Activated CD4-positive, alpha-beta T cell treated with anti-CD3 and anti-CD28 coated beads, Interleukin-2, amount 10 ng/mL, durations not matched to agents 24 days and 14 days (primary cell): ENCODE results near the gene UPK3A. TPM values are rescaled to one million over a fixed set of nuclear protein-coding genes. Genes with fewer than 3 reads are reported as not detected.
"Not testable (repeated sequence)": the region's sequence is repeated elsewhere in the genome, so short reads cannot be mapped to it uniquely, and the experiment has no call there.

Experiments
- DNase-seq: peaks from one replicate; pipeline ENCODE4 v3.0.0; 2022
- H3K27ac Mint-ChIP-seq: one replicate; pipeline ENCODE4 v1.8.0; 2022; ENCODE audit warnings: mild to moderate bottlenecking, mixed read lengths
- H3K27me3 Mint-ChIP-seq: one replicate; pipeline ENCODE4 v1.8.0; 2022; ENCODE audit warnings: mixed read lengths
- H3K36me3 Mint-ChIP-seq: one replicate; pipeline ENCODE4 v1.8.0; 2022; ENCODE audit warnings: low read depth, mild to moderate bottlenecking, mixed read lengths
- H3K4me1 Mint-ChIP-seq: one replicate; pipeline ENCODE4 v1.8.0; 2021; ENCODE audit warnings: mixed read lengths
- H3K4me3 Mint-ChIP-seq: one replicate; pipeline ENCODE4 v1.8.0; 2022; ENCODE audit warnings: mild to moderate bottlenecking, moderate library complexity, mixed read lengths
- H3K9me3 Mint-ChIP-seq: one replicate; pipeline ENCODE4 v1.8.0; 2021; ENCODE audit warnings: mixed read lengths
- intact Hi-C: fragments of 100-400 bp; cut with micrococcal nuclease; formaldehyde crosslinking; loops from one replicate; pipeline ENCODE4 v1.15.1; 2023
- total RNA-seq: library from RNA; stranded (reverse); gene quantifications from 2 replicates; pipeline ENCODE4 v1.2.3, GENCODE V29; 2022

Gene UPK3A
- total RNA-seq, 1 donor from 2014 or later: not detected

DNA sequence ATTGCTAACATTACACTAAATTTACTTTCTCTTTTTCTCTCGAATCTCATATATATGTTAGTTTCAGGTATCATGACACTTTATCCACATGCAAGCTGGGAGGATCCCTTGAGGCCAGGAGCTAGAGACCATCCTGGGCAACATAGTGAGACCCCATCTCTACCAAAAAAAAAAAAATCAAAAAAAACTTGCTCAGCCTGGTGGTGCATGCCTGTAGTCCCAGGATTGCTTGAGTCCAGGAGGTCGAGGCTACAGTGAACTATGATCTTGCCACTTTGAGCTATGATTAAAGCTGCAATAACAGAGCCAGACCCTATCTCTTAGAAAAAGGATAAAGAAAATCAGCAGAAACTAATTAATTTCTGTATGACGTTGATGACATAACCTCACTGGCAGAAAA, 3.7 kb upstream of the UPK3A start:
- no peaks in the 10 kb centered on the region for H3K36me3 Mint-ChIP-seq
- H3K27me3 Mint-ChIP-seq: peaks cover 17% of the 10 kb centered on the region
- H3K27ac Mint-ChIP-seq: no peak overlapping the region
- no peak for DNase-seq
- intact Hi-C loops: no loop called here
- no peaks in the 10 kb centered on the region for H3K9me3 Mint-ChIP-seq
- peaks cover 7% of the 10 kb centered on the region for H3K4me1 Mint-ChIP-seq
- H3K4me3 Mint-ChIP-seq: no peak overlapping the region

DNA sequence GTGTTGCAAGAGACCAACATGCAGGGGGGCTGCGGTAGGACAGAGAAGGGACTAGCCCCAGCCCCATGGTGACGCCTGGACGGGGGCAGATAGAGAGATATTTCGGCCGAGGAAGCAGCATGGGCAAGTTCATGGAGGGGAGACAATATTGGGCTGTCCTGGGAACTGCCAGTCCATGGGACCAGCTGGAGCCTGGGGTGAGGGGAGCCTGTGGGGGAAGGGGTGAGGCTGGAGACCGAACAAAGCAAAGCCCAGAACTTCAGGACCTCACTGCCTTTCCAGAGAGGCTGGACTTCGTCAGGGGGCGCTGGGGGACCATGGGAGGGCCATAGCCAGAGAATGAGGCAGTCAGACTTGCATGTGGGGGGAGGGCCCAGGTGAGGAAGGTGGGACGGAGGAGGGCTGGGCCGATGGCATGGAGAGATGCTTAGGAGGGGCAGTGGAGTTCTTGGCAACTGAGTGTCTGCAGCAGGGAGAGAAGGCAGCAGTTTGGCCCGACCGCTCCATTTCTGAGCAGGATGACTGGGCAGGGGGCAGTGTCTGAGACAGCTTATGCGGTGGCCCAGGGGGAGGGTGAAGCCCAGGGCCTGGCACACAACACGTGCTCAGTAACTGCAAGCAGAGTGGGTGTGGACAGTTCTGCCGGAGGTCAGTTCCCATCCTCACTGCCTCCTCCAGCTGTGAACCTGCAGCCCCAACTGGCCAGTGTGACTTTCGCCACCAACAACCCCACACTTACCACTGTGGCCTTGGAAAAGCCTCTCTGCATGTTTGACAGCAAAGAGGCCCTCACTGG, 712 bp downstream of the UPK3A start:
- peaks cover 23% of the 10 kb centered on the region for H3K27me3 Mint-ChIP-seq
- intact Hi-C loops: no loop called here
- H3K4me3 Mint-ChIP-seq: no peak overlapping the region
- H3K27ac Mint-ChIP-seq: no peak overlapping the region
- no peaks in the 10 kb centered on the region for H3K9me3 Mint-ChIP-seq
- H3K36me3 Mint-ChIP-seq: no peaks in the 10 kb centered on the region
- no peak for DNase-seq
- peaks cover 3% of the 10 kb centered on the region for H3K4me1 Mint-ChIP-seq

DNA sequence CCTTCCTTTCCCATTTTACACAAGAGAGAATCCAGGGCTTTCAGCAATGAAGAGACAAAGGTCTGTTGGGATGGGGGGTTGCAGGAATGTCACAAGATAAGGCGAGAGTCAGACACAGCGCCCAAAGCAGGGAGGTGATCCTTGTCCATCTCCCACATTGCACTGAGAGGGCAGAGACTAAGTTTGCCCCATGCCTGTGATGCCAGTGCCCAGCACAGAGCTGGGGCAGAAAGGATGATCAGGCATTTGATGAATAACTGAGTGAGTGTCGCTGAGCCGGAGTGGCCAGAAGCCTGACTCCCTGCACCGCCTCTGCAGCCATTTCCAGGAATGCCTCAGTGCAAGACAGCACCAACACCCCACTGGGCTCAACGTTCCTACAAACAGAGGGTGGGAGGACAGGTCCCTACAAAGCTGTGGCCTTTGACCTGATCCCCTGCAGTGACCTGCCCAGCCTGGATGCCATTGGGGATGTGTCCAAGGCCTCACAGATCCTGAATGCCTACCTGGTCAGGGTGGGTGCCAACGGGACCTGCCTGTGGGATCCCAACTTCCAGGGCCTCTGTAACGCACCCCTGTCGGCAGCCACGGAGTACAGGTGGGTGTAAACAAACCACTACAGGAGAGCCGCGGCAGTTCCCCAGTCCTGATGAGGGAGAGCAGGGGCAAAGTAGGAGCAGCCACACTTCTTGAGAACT, 2.3 kb downstream of the UPK3A start:
- intact Hi-C loops: no loop called here
- no peak overlapping the region for H3K4me3 Mint-ChIP-seq
- H3K9me3 Mint-ChIP-seq: no peaks in the 10 kb centered on the region
- H3K27me3 Mint-ChIP-seq: peaks cover 23% of the 10 kb centered on the region
- peaks cover 2% of the 10 kb centered on the region for H3K4me1 Mint-ChIP-seq
- H3K36me3 Mint-ChIP-seq: no peaks in the 10 kb centered on the region
- H3K27ac Mint-ChIP-seq: no peak overlapping the region
- no peak for DNase-seq

DNA sequence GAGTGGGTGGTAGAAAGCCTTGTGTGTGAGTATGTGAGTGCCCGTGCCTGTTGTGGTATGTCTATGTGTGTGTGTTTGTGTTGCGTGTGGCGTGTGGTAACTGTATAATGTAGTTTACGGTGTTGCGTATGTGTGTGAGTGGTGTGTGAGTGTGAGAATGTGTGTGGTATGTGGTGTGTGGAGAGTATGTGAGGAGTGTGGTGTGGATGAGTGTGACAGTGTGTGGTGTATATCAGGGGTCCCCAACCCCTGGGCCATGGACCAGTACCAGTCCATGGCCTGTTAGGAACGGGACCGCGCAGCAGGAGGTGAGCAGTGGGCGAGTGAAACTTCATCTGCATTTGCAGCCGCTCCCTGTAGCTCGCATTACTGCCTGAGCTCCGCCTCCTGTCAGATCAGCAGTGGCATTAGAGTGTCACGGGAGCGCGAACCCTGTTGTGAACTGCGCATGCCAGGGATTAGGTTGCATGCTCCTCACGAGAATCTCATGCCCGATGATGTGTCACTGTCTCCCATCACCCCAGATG, 5.7 kb downstream of the UPK3A start:
- Mint-ChIP-seq H3K4me1 (peaks cover 1% of the 10 kb centered on the region), H3K27me3 (peaks cover 10% of the 10 kb centered on the region), H3K9me3 (no peaks in the 10 kb centered on the region), H3K27ac (no peak overlapping the region), H3K4me3 (no peak overlapping the region), H3K36me3 (no peaks in the 10 kb centered on the region)
- no peak for DNase-seq
- intact Hi-C loops: no loop called here

DNA sequence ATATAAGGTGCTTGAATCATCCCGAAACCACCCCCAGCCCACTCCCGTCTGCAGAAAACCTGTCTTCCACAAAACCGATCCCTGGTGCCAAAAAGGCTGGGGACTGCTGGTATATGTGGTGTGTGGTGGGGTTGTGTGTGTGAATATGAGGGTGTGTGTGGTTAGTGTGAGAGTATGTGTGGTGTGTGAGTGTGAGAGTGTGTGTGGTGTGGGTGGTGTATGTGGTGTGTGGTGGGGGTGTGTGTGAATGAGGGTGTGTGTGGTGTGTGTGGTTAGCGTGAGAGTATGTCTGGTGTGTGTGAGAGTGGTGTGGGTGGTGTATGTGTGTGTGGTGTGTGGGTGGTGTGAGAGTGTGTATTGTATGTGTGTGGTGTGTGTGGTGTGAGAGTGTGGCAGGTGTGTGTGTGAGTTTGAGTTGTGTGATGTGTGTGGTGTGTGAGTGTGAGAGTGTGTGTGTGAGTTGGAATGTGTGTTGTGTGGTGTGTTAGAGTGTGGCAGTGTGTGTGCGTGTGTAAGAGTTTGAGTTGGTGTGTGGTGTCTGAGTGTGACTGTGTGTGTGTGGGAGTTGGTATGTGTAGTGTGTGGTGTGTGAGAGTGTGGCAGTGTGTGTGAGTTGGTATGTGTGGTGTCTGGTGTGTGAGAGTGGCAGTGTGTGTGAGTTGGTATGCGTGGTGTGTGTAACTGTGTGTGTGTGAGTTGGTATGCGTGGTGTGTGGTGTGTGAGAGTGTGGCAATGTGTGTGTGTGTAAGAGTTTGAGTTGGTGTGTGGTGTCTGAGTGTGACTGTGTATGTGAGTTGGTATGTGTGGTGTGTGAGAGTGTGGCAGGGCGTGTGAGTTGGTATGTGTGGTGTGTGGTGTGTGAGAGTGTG, 6.5 kb downstream of the UPK3A start:
- peaks cover 4% of the 10 kb centered on the region for H3K27me3 Mint-ChIP-seq
- no peak overlapping the region for H3K4me3 Mint-ChIP-seq
- H3K4me1 Mint-ChIP-seq: peaks cover 4% of the 10 kb centered on the region
- DNase-seq: no peak
- no peaks in the 10 kb centered on the region for H3K36me3 Mint-ChIP-seq
- H3K27ac Mint-ChIP-seq: no peak overlapping the region
- intact Hi-C loops: no loop called here
- no peaks in the 10 kb centered on the region for H3K9me3 Mint-ChIP-seq

DNA sequence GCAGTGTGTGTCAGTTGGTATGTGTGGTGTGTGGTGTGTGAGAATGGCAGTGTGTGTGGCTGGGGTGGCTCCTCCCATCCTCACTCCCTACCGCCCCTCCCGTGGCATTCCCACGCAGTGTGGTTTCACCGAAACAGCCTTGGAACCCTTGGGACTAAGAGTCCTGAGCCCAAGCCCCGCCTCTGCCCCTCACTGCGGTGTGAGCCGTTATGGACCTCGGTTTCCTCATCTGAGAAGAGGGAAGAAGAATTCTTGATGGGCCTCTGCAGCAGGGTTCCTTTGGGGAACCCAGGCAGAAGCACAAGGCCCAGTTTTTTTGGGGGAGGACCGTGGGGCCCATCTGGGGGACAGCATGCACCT, 7.2 kb downstream of the UPK3A start:
- intact Hi-C loops: no loop called here
- Mint-ChIP-seq H3K27me3 (no peaks in the 10 kb centered on the region), H3K36me3 (no peaks in the 10 kb centered on the region), H3K4me3 (no peak overlapping the region), H3K27ac (no peak overlapping the region), H3K4me1 (peaks cover 10% of the 10 kb centered on the region), H3K9me3 (no peaks in the 10 kb centered on the region)
- DNase-seq: no peak

DNA sequence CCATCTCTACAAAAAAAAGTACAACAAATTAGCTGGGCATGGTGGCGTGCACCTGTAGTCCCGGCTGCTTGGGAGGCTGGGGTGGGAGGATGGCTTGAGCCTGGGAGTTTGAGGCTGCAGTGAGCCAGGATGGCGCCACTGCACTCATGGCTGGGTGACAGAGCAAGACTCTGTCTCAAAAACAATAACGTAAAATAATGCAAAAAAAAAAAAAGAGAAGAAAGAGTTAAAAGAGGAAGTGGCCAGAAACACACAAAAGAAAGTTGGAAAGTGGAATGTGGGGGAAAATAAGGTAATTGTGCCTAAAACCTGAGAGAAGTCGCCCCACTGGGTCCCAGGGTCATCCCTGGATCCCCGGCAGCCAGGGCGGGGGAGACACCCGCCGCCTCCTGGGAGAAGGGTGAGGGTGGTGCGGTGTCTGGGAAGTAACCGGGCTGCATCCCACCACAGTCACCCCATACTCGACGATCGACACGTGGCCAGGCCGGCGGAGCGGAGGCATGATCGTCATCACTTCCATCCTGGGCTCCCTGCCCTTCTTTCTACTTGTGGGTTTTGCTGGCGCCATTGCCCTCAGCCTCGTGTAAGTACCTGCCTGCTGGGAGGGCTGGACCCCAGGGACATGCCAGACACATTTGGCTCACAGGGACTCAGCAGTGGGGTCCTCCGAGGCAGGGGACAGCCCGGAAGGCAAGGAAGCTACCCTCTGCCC, 8.1 kb downstream of the UPK3A start:
- Mint-ChIP-seq H3K27me3 (no peaks in the 10 kb centered on the region), H3K4me3 (no peak overlapping the region), H3K9me3 (no peaks in the 10 kb centered on the region), H3K27ac (no peak overlapping the region), H3K36me3 (no peaks in the 10 kb centered on the region), H3K4me1 (peaks cover 13% of the 10 kb centered on the region)
- DNase-seq: no peak
- intact Hi-C loops: no loop called here

DNA sequence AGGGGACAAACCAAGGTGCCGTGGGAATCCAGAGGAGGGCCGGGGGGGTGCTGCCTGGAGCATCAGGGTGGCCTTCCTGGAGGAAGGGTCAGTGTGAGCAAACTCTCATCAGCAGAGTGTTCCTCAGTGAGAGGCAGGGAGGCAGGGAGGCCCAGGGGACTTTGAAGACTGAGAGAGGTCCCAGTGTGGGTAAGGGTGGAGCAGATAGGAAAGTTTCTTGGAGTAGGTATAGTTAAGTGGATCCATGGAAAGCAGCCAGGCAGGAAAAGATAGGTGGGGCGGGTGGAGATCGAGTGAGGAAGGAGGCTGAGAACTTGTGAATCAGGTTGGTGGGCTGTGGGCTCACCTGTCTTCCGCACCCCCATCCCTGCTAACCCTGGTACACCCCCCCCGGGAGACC, 9.3 kb downstream of the UPK3A start:
- peaks cover 13% of the 10 kb centered on the region for H3K4me1 Mint-ChIP-seq
- intact Hi-C loops: no loop called here
- H3K9me3 Mint-ChIP-seq: no peaks in the 10 kb centered on the region
- no peaks in the 10 kb centered on the region for H3K36me3 Mint-ChIP-seq
- no peak overlapping the region for H3K27ac Mint-ChIP-seq
- no peak for DNase-seq
- no peaks in the 10 kb centered on the region for H3K27me3 Mint-ChIP-seq
- no peak overlapping the region for H3K4me3 Mint-ChIP-seq

DNA sequence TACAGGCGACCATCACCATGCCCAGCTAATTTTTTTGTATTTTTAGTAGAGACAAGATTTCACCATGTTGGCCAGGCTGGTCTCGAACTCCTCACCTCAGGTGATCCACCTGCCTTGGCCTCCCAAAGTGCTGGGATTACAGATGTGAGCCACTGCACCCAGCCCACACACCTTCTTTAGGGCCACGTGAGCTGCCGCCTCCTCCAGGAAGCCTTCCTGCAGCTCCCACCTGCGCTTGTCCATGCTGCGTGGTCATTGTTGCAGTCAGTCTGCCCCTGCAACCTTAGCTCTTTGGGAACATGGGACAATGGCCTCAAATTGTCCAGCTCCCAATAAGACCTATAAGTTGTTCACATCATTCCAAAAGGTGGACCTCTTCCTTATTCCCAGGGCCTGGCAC, 10.3 kb downstream of the UPK3A start:
- H3K4me3 Mint-ChIP-seq, DNase-seq, H3K27me3 Mint-ChIP-seq, intact Hi-C loops, H3K27ac Mint-ChIP-seq, H3K9me3 Mint-ChIP-seq, H3K36me3 Mint-ChIP-seq: not testable (repeated sequence)
- H3K4me1 Mint-ChIP-seq: peaks cover 13% of the 10 kb centered on the region

DNA sequence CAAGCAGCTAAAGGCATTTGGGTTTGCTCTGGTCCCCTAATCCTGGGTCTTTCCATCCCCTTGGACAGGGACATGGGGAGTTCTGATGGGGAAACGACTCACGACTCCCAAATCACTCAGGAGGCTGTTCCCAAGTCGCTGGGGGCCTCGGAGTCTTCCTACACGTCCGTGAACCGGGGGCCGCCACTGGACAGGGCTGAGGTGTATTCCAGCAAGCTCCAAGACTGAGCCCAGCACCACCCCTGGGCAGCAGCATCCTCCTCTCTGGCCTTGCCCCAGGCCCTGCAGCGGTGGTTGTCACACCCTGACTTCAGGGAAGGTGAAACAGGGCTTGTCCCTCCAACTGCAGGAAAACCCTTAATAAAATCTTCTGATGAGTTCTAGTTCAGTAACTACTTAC, 10.7 kb downstream of the UPK3A start:
- intact Hi-C loops: no loop called here

DNA sequence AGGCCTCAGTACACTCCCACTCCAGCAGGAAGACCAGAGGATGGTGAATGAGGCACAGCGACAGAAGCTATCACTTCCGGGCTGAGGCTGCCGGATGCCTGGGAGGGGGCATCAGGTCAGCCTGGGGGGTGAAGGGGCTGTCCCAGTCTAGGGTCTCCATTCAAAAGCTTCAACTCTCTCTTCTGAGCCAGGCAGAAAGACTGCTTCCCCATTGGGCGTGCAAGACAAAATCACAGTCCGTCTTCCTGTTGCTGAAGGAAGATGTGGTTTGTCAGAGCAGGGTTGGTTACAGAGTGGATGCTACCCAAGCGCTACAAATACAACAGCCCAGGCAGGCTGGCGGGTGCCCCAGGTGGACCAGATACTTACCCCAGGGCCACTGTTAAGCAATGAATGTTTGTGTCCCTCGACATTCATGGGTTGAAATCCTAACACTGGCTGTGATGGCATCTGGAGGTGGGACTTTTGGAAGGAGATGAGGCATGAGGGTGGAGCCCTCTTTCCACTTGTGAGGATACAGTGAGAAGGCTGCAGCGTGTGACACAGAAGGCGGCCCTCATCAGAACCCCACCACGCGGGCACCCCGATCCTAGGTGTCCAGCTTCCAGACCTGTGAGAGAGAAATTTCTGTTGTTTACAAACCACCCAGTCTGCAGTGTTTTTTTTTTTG, 12.0 kb downstream of the UPK3A start:
- Mint-ChIP-seq H3K4me3 (peak overlapping the region; percentile 44), H3K9me3 (no peaks in the 10 kb centered on the region), H3K36me3 (no peaks in the 10 kb centered on the region), H3K27me3 (no peaks in the 10 kb centered on the region), H3K4me1 (peaks cover 13% of the 10 kb centered on the region), H3K27ac (peak overlapping the region; percentile 81)
- DNase-seq: peak; percentile 83
- intact Hi-C loops: no loop called here

More for the DNA sequence above, 10.7 kb downstream of the UPK3A start:
- Mint-ChIP-seq H3K9me3 (no peaks in the 10 kb centered on the region), H3K4me1 (peaks cover 13% of the 10 kb centered on the region), H3K4me3 (no peak overlapping the region), H3K36me3 (no peaks in the 10 kb centered on the region), H3K27me3 (no peaks in the 10 kb centered on the region), H3K27ac (no peak overlapping the region)
- no peak for DNase-seq

DNA sequence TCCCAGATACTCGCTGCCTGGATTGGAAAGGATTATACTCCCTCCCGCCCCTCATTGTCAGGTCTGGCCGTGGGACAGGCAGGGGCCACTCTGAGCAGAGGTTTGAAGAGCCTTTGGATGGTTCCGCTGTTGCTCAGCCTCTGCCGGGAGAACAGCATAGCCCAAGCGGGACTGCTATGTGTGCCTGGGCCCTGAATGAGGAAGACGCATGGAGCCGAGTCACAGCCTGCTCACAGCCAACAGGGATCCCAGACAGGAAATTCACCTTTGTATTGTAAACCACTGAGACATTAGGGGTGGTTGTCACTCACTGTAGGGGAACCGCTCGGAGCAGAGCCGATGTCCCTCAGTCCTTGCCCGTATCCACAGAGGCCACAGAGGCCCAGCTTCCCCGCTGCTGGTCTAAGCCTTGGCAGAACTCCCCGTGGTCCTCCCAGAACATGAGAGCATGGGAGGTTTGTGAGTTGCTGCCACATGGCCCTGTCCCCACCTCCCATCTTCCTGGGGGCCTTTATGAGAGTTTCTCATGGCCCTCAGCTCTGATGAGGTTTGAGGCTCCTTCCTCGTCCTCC, 14.3 kb downstream of the UPK3A start:
- Mint-ChIP-seq H3K36me3 (no peaks in the 10 kb centered on the region), H3K4me1 (peaks cover 17% of the 10 kb centered on the region), H3K27me3 (no peaks in the 10 kb centered on the region), H3K9me3 (no peaks in the 10 kb centered on the region), H3K4me3 (no peak overlapping the region), H3K27ac (no peak overlapping the region)
- intact Hi-C loops: no loop called here
- no peak for DNase-seq

DNA sequence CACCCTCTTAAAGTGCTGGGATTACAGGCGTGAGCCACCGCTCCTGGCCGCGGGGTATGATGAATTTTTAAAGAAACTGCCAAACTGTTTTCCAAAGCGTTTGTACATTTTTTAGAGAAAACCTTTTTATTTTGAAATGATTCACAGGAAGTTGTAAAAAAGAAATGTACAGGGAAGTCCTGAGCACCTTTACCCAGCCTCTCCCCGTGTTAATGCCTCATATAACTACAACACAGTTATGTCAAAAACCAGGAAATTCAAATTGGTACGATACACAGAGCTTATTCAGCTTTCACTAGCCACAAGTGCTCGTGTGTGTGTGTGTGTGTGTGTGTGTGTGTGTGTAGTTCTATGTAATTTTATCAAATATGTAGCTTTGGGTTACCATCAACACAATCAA, 18.0 kb downstream of the UPK3A start:
- Mint-ChIP-seq H3K4me1 (peaks cover 5% of the 10 kb centered on the region), H3K9me3 (no peaks in the 10 kb centered on the region), H3K27me3 (no peaks in the 10 kb centered on the region), H3K4me3 (no peak overlapping the region), H3K27ac (no peak overlapping the region), H3K36me3 (no peaks in the 10 kb centered on the region)
- DNase-seq: no peak
- intact Hi-C loops: no loop called here
